Fibroblast of villous mesenchyme (primary cell): ENCODE results near the gene C11orf68. TPM values are rescaled to one million over a fixed set of nuclear protein-coding genes. Genes with fewer than 3 reads are reported as not detected.

Experiments used
- DNase-seq: peaks from one replicate; pipeline ENCODE4 v3.0.0-alpha.2; 2010; ENCODE audit warnings: low read depth
- H3K4me3 ChIP-seq: 2 replicates; pipeline ENCODE4 v1.5.1; 2011; ENCODE audit warnings: low read depth, mild to moderate bottlenecking, low read length
- CTCF ChIP-seq: IDR thresholded peaks from 2 replicates; pipeline ENCODE4 v1.5.1; 2012; ENCODE audit warnings: low read depth, mild to moderate bottlenecking, low read length; ENCODE audit not compliant: insufficient read depth
- total RNA-seq: library from RNA; depleted of rRNA; stranded (reverse); fragments of >200 nt; gene quantifications from 2 replicates; pipeline ENCODE4 v1.2.3, GENCODE V29; 2012

The C11orf68 gene
- total RNA-seq, 1 donor = 31.5 TPM

- TF ChIP-seq CTCF = no peak
- H3K4me3 ChIP-seq = peak overlapping the region; percentile 18
- no peak for DNase-seq
These were observed 2.5 kb downstream of the C11orf68 start for GRCh38 chr11:65916391-65916790.

- H3K4me3 ChIP-seq = peak overlapping the region; percentile 18
- DNase-seq = peak; percentile 96
- no peak for TF ChIP-seq CTCF
These were observed 3.0 kb downstream of the C11orf68 start for GRCh38 chr11:65915821-65916251.

- H3K4me3 ChIP-seq = no peak overlapping the region
- no peak for DNase-seq
- no peak for TF ChIP-seq CTCF
These were observed 3.6 kb downstream of the C11orf68 start for GRCh38 chr11:65915101-65915820.

- DNase-seq = peak; percentile 56
These were observed 6.0 kb downstream of the C11orf68 start for GRCh38 chr11:65912845-65913244.

GRCh38 chr11:65911682-65912568, 6.9 kb downstream of the C11orf68 start:
- no peak overlapping the region for H3K4me3 ChIP-seq
- peak; percentile 79 for DNase-seq
- peak; percentile 18 for TF ChIP-seq CTCF

More at GRCh38 chr11:65912845-65913244, 6.0 kb downstream of the C11orf68 start:
- no peak for TF ChIP-seq CTCF
- no peak overlapping the region for H3K4me3 ChIP-seq

GRCh38 chr11:65907878-65908277, 11.0 kb downstream of the C11orf68 start:
- TF ChIP-seq CTCF = no peak
- no peak overlapping the region for H3K4me3 ChIP-seq
- no peak for DNase-seq
